NCI-H1694 (cell line): ENCODE data around the gene CPB2.

Source experiments
- DNase-seq: peaks from one replicate; lab custom pipeline; 2025; lab: John Stamatoyannopoulos, UW

CPB2 gene

DNA sequence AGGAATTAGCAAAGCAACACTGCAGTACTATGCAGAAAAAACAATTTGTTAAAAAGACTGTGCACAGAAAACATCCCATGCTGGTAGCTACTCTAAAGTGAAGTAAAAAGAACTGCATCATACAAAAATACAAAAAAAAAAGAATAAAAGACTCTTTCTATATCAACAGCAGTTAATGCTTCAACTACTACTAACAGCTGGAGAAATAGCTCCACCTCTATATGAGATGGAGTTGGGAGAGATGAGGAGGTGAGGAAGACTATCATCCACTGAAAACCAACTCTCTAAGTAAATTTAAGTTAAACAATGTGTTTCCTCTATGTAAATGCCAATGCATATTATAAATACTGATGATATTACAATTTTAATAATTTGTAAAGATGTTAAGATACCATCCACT lies 54.1 kb downstream of the CPB2 start:
- no peak for DNase-seq

DNA sequence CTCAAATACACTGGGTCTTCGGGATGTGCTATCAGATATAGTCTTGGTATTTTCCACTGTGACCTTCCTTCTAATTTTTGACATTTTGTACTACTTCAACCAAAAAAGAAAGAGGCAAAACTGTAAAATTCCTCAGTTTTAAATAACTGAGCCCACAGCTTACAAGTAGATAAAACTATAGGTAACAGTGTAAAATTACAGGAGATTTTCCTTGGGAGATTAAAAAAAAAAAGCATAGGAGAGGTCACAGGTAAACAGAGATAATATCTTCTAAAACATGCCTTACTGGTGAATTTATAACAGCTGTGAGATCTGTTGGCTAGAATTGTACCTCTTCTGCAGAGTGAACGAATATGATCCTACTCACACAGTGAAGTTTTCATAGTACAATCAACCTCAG lies 59.4 kb downstream of the CPB2 start:
- DNase-seq = no peak

DNA sequence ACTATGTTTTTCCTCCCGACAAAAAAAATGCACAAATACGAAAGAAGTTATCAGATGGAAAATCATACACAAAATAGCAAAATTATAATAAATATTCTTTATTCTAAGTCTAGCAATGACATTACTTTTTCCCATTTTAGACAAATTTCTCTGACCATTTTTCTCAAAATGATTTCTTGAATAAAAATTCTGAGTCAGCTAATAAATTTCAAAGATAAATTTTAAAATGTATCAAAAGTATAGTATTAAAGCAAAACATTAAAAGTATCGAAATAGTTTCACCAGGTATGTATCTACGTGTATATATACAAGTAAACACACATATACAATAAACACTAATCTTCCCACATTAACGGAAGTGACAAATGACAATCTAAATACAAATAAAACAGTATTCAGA lies 61.2 kb downstream of the CPB2 start:
- DNase-seq = no peak

DNA sequence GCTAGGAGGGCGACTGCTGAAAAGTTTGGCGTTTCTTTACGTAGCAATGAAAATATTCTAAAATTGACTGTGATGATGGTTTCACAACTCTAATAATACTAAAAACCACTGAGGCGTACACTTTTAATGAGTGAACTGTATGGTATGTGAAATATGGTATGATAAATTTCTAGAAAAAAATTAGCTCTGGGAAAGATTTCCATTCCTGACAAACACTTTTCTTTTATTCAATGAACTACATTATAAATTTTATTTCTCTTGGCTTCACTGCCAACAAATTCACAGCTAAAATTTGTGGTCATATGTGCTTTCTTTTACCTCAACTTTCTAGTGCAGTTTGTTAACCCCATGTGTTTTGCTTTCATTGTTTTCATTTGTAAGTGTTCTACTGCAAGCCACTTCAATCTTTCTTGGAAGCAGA lies 63.4 kb downstream of the CPB2 start:
- no peak for DNase-seq

DNA sequence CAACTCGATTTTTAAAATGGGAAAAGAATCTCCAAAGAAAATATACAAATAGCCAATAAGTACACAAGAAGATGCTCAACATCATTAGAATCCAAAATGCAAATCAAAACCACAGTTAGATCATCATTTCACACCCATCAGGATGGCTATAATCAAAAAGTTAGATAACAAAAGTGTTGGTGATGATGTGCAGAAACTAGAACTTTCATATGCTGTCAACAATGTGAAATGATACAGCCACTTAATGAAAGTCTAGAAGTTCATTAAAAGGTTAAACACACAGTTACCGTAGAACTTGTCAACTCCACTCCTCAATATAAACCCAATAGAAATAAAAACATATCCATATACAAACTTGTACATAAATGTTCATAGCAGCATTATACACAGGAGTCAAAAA lies 64.1 kb downstream of the CPB2 start:
- DNase-seq = no peak

DNA sequence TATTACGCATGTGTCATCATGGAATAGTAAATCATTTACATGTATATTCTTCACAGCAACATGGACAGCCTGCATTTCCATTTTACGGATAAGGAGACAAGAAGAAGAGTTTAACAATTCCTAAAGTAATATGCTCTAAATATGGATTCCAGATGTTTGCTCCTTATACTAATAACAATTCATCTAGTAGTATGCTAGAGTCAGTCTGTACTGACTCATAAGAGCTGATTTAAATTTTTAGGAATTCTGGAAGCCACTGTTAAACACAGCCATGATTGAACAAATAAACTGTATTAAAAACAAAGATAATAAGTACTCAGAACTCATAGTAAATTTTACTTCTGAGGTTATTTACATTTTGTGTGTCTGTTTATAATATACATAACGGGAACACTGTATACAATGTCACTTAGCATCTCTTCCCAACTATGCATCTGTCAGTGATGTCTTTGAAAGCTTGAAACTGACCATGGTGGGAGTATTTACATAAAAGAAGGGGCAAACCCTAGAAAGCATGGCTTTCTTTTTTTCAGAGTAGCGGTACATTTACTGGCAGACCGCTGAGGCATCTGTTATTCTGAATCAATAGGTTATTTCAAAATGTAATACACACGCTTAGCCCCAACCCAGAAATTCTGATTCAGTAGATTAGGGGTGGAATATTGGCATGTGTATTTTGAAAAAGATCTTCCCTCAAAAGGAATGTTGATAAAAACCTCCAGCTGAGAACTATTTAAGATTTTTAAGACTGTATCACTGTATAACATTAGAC lies 65.2 kb downstream of the CPB2 start:
- no peak for DNase-seq

DNA sequence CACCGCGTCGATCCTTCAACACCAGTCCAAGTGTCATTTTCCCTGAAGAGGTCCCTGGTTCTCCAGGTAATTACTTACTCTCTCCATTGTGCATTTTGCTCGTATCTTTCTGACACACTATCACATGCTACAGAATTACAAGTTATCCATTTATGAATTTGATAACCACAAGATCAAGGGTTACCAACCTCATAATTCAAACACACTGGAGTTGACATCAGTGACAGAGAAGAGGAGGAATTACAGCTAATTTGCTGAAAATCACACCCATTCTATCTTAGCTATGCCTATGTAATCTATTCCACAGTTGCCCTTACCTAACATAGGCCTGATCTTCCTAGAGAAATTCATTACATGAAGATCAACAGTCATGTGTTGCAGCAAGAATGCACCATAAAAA lies 66.5 kb downstream of the CPB2 start:
- DNase-seq = no peak

- no peak for DNase-seq
These were observed 69.8 kb downstream of the CPB2 start for GRCh38 chr13:46035066-46035465.

DNA sequence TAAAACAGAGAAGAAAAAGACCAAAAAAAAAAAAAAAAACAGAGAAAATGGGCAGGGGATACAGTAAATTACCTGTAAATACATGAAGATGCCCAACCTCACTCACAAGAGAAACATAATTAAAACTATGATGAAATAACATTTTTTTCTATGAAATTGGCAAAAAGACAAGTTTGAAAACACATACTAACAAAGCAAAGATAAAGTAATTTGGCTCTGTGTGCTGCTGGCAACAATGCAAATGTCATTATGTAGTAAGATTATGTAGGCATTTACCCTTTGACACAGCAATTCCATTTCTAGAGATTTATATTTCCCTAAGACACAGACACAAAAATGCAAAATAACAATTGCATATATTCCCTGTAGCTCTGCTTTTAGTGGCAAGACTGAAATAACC lies 72.5 kb downstream of the CPB2 start:
- DNase-seq = no peak

- no peak for DNase-seq
These were observed 73.1 kb downstream of the CPB2 start for GRCh38 chr13:46031581-46032263.

GRCh38 chr13:46025157-46025556 lies 79.7 kb downstream of the CPB2 start:
- no peak for DNase-seq

- DNase-seq = no peak
These were observed 82.4 kb downstream of the CPB2 start for GRCh38 chr13:46022481-46022880.

DNA sequence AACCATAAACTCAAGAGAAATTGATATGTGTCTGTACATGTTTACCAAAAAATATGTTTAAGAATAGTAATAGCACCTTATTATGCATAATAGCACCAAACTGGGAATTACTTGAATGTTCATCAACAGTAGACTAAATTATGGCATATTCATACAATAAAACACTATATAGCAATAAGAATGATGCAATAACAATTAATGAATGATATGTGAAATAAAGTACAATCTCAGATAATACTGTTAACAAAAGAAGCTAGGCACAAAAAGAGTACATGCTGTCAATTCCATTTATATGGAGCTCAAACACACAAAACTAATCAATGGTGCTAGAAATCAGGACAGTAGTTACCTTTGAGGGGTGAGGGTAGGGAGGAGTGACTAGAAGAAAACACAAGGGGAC lies 88.6 kb downstream of the CPB2 start:
- DNase-seq = no peak

- DNase-seq = no peak
These were observed 89.5 kb downstream of the CPB2 start for GRCh38 chr13:46015366-46015765.

DNA sequence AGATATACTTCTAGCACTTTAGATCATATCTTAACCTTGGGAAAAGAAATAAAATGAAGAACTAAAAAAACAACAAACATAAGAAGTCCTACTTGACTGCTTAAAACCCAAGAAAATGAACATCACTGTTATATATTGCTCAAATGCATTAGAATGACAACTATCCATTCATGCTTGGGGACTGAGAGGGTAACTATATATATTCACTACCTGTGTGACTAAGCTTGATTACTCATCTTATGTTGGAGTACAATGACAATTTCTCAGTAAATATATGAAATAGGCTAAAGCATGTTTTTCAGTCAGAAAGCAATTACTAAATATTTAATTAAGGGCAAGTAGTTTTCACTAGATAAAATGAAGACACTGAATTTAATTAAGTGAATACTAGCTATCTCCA lies 92.4 kb downstream of the CPB2 start:
- no peak for DNase-seq

DNA sequence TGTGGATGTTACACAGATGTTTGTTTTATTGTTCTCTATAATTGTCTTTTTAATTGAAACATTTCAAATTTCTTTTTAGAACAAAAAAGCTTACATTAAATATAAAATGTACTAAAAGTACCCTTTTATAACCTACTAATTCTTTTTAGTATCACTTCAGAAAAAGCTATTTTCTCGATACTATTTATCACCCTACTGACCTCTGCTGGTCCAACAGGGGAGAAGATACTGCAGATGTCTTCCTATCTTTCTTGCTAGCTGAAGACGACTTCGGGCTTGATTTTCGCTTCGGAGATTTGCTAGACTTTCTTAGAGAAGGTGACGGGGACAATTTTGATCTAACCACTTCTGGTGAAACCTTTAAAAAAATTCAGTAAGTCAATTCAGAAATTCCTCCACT lies 94.7 kb downstream of the CPB2 start:
- no peak for DNase-seq

- DNase-seq = no peak
These were observed 96.2 kb downstream of the CPB2 start for GRCh38 chr13:46008631-46009030.

DNA sequence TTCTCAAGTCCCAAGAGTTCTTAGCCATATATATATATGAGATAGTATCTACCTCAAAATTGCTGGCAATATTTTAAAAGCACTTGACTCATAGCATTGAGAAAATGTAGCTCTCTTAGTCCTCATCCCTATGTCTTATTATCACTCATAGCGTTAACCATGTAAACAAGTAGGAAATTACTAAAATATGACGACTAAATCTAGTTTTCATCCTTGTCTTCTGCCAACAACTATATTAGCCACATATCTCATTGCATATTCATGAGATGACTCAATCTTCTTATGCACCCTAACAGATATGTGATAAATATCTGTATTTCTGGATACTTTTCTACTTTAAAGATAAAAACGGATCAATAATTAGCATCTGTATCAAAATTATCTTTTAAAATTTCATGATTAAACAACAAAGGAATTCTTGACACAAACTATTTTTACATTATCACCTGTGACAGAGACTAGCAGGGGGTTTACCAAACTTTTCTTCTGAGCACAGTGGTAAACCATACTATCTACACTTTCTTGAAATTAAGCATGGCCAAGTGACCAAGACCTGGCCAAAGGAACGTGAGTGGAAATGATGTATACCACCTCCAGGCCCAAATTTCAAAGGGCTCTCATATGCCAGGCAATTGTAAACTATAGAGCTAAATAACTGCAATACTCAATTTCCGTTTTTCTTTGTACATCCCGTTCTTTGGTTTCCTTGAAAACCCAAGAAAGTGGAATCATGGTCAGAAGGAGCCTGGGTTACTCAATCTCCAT lies 98.0 kb downstream of the CPB2 start:
- no peak for DNase-seq

DNA sequence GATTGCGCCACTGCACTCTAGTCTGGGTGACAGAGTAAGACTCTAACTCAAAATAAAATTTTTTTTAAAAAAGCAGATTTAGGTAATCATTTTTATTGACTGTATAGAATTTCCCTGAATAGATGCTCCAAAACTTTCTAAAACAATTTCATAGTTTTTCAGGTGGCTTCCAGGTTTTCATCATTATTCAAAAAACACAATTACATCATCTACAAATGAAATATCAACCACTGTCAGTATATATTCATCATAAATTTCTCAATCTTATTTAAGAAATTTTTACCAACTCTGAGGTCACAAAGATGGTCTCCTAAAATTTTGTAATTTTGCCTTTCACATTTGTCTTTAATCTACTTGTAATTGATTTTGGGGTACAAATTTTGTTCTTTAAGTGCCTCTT lies 100.3 kb downstream of the CPB2 start:
- no peak for DNase-seq
